GM23248 (cell line): ENCODE data around the gene PSME1. TPM values are rescaled to one million over a fixed set of nuclear protein-coding genes. Genes with fewer than 3 reads are reported as not detected.

ENCODE experiments used
- DNase-seq: peaks from one replicate; pipeline ENCODE4 v3.0.0-alpha.2; 2015
- H2AFZ ChIP-seq: fragments of 200-600 bp; sonication (generic); 2 replicates; pipeline ENCODE4 v1.6.1; 2016; ENCODE audit warnings: antibody characterized with exemption
- H3F3A ChIP-seq: fragments of 200-600 bp; sonication (generic); 2 replicates; pipeline ENCODE4 v1.6.1; 2016; ENCODE audit warnings: mild to moderate bottlenecking, antibody characterized with exemption, mixed run types; ENCODE audit not compliant: insufficient read depth
- H3K27ac ChIP-seq: fragments of 200-600 bp; sonication (generic); 2 replicates; pipeline ENCODE4 v1.5.1; 2016; ENCODE audit warnings: mild to moderate bottlenecking
- H3K27me3 ChIP-seq: fragments of 200-600 bp; sonication (generic); replicated peaks from 2 replicates; pipeline ENCODE4 v1.6.1; 2016; ENCODE audit warnings: mild to moderate bottlenecking; ENCODE audit not compliant: insufficient read depth
- H3K36me3 ChIP-seq: fragments of 200-600 bp; sonication (generic); 2 replicates; pipeline ENCODE4 v1.6.1; 2016; ENCODE audit warnings: low read depth, mild to moderate bottlenecking
- H3K4me1 ChIP-seq: fragments of 200-600 bp; sonication (generic); 2 replicates; pipeline ENCODE4 v1.6.1; 2016; ENCODE audit warnings: mild to moderate bottlenecking; ENCODE audit not compliant: insufficient read depth
- H3K4me2 ChIP-seq: fragments of 200-600 bp; sonication (generic); one replicate; pipeline ENCODE4 v1.6.1; 2016; ENCODE audit warnings: mild to moderate bottlenecking; ENCODE audit not compliant: unreplicated experiment
- H3K4me3 ChIP-seq: fragments of 200-600 bp; sonication (generic); 2 replicates; pipeline ENCODE4 v1.5.1; 2016; ENCODE audit warnings: mild to moderate bottlenecking
- H3K79me2 ChIP-seq: fragments of 200-600 bp; sonication (generic); 2 replicates; pipeline ENCODE4 v1.6.1; 2016; ENCODE audit warnings: mild to moderate bottlenecking; ENCODE audit not compliant: insufficient read depth
- H3K9ac ChIP-seq: fragments of 200-600 bp; sonication (generic); 2 replicates; pipeline ENCODE4 v1.6.1; 2016; ENCODE audit warnings: mild to moderate bottlenecking
- H3K9me2 ChIP-seq: fragments of 200-600 bp; sonication (generic); 2 replicates; pipeline ENCODE4 v1.6.1; 2016; ENCODE audit warnings: mixed run types, mild to moderate bottlenecking, moderate library complexity; ENCODE audit not compliant: insufficient read depth
- H3K9me3 ChIP-seq: fragments of 200-600 bp; sonication (generic); one replicate; pipeline ENCODE4 v1.6.1; 2017; ENCODE audit warnings: low read depth
- H4K20me1 ChIP-seq: fragments of 200-600 bp; sonication (generic); 2 replicates; pipeline ENCODE4 v1.6.0; 2016; ENCODE audit not compliant: insufficient read depth
- EZH2 ChIP-seq: fragments of 200-600 bp; sonication (generic); IDR thresholded peaks from 2 replicates; pipeline ENCODE4 v1.6.1; 2018; ENCODE audit warnings: antibody characterized with exemption, mild to moderate bottlenecking; ENCODE audit not compliant: insufficient read depth, poor library complexity, severe bottlenecking
- EZH2phosphoT487 ChIP-seq: fragments of 200-600 bp; sonication (generic); IDR thresholded peaks from 2 replicates; pipeline ENCODE4 v1.6.1; 2018; ENCODE audit warnings: antibody characterized with exemption, moderate library complexity, mild to moderate bottlenecking, low read depth; ENCODE audit not compliant: insufficient read depth
- WGBS, 2 experiments: methylation state at CpG; one replicate each; pipeline ENCODE4 v1.1.6; 2015 to 2017; ENCODE audit warnings: low lambda C conversion rate in 2 of 2, low coverage in 1 of 2; ENCODE audit errors: missing lambda C conversion rate in 2 of 2; 5-methylcytosine and 5-hydroxymethylcytosine counted together
- in situ Hi-C: fragments of 300-500 bp; cut with MboI; formaldehyde crosslinking; loops from 2 replicates; pipeline ENCODE4 v1.15.0; 2020
- polyA plus RNA-seq: library from polyadenylated mRNA; unstranded; fragments of >200 nt; fragmentation: Nextera tagmentation; extraction: Ambion mirVana; gene quantifications from 2 replicates; pipeline ENCODE4 v1.2.1, GENCODE V29; 2016
- total RNA-seq: library from RNA; depleted of rRNA; stranded (reverse); fragments of >200 nt; shearing (Covaris generic); gene quantifications from 2 replicates; pipeline ENCODE4 v1.2.3, GENCODE V29; 2014

The PSME1 gene
- total and polyA plus RNA-seq, 2 experiments from 2014 or later = 58.9 to 144 TPM

DNA sequence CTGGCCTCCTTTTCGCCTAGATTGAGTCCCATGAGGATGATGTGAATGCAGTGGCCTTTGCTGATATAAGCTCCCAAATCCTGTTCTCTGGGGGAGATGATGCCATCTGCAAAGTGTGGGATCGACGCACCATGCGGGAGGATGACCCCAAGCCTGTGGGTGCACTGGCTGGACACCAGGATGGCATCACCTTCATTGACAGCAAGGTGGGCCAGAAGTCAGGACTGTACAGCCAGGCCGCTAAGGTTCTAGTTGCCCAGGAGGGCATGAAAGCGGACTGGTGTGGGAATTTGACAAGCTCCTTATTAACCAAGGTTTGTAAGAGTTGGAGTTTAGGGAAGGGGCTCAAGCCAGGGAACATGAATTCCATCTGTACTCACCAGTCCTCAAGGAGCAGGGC is 16.3 kb upstream of the PSME1 start:
- no peak for DNase-seq
- 100% methylated on average over 6 of the region's 6 CpGs for WGBS, 2 experiments
- in situ Hi-C loops = no loop called here
- Histone ChIP-seq H3K79me2 (peaks cover 16% of the 10 kb centered on the region; the same call in 1 of the 2 replicates), H4K20me1 (no peaks in the 10 kb centered on the region), H3F3A (no peaks in the 10 kb centered on the region), H3K4me2 (no peak overlapping the region), H3K27ac (no peak overlapping the region), H3K4me3 (no peak overlapping the region), H3K9me2 (no peaks in the 10 kb centered on the region), H2AFZ (no peak overlapping the region), H3K4me1 (peaks cover 12% of the 10 kb centered on the region), H3K9me3 (no peaks in the 10 kb centered on the region), H3K27me3 (no peaks in the 10 kb centered on the region), H3K36me3 (peaks cover 9% of the 10 kb centered on the region; the same call in 1 of the 2 replicates), H3K9ac (no peak overlapping the region)
- TF ChIP-seq EZH2 = no peak

DNA sequence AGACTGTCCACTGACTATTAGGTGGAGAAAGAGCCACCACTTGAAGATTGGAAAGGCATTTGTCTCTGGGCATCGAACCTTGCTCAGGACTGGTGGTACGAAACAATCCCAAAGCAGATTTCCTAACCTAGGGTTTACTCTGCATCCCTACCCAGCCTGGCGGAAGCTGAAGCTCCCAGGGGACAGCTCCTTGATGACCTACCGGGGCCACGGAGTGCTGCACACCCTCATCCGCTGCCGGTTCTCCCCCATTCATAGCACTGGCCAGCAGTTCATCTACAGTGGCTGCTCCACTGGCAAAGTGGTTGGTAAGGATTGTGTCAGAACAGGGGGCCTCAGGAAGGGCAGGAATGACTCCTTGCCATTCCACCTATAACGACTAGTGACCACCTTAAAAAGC is 14.8 kb upstream of the PSME1 start:
- H3K4me1 ChIP-seq = peaks cover 3% of the 10 kb centered on the region; the same call in 1 of the 2 replicates
- H3K4me2 ChIP-seq = no peak overlapping the region
- in situ Hi-C loops = no loop called here
- DNase-seq = no peak
- no peak overlapping the region for H3K9ac ChIP-seq
- no peak overlapping the region for H3K4me3 ChIP-seq
- H2AFZ ChIP-seq = no peak overlapping the region
- H3K36me3 ChIP-seq = peaks cover 9% of the 10 kb centered on the region; the same call in 1 of the 2 replicates
- H4K20me1 ChIP-seq = no peaks in the 10 kb centered on the region
- WGBS, 2 experiments = 95 to 99% methylated on average over 8 of the region's 8 CpGs
- no peaks in the 10 kb centered on the region for H3K27me3 ChIP-seq
- H3F3A ChIP-seq = no peaks in the 10 kb centered on the region
- no peak overlapping the region for H3K27ac ChIP-seq
- TF ChIP-seq EZH2phosphoT487 (no peak), EZH2 (no peak)
- H3K79me2 ChIP-seq = peaks cover 5% of the 10 kb centered on the region; the same call in 1 of the 2 replicates
- no peaks in the 10 kb centered on the region for H3K9me3 ChIP-seq
- no peaks in the 10 kb centered on the region for H3K9me2 ChIP-seq

- 89 to 92% methylated on average over 4 of the region's 4 CpGs for WGBS, 2 experiments
- H3K9me3 ChIP-seq = no peaks in the 10 kb centered on the region
- DNase-seq = no peak
- no peaks in the 10 kb centered on the region for H3F3A ChIP-seq
- H4K20me1 ChIP-seq = no peaks in the 10 kb centered on the region
- no peak for TF ChIP-seq EZH2
- no peak overlapping the region for H2AFZ ChIP-seq
- no peaks in the 10 kb centered on the region for H3K79me2 ChIP-seq
- no peaks in the 10 kb centered on the region for H3K27me3 ChIP-seq
- H3K4me1 ChIP-seq = no peaks in the 10 kb centered on the region
- H3K36me3 ChIP-seq = peaks cover 9% of the 10 kb centered on the region; the same call in 1 of the 2 replicates
- no peak overlapping the region for H3K4me3 ChIP-seq
- no peak overlapping the region for H3K27ac ChIP-seq
- in situ Hi-C loops = no loop called here
- no peak overlapping the region for H3K9ac ChIP-seq
- no peaks in the 10 kb centered on the region for H3K9me2 ChIP-seq
- no peak overlapping the region for H3K4me2 ChIP-seq
These were observed 13.6 kb upstream of the PSME1 start for GRCh38 chr14:24122416-24122815.

- no peaks in the 10 kb centered on the region for H3K79me2 ChIP-seq
- peaks cover 9% of the 10 kb centered on the region; the same call in 1 of the 2 replicates for H3K36me3 ChIP-seq
These were observed 13.1 kb upstream of the PSME1 start for GRCh38 chr14:24122898-24123297.

More at GRCh38 chr14:24122898-24123297, 13.1 kb upstream of the PSME1 start:
- H3K4me3 ChIP-seq = no peak overlapping the region
- no peak overlapping the region for H3K27ac ChIP-seq
- no peaks in the 10 kb centered on the region for H3K4me1 ChIP-seq
- H3K9ac ChIP-seq = no peak overlapping the region
- no peak overlapping the region for H2AFZ ChIP-seq
- in situ Hi-C loops = no loop called here
- 76 to 87% methylated on average over 8 of the region's 8 CpGs for WGBS, 2 experiments
- no peaks in the 10 kb centered on the region for H3K27me3 ChIP-seq
- H4K20me1 ChIP-seq = no peaks in the 10 kb centered on the region
- no peaks in the 10 kb centered on the region for H3K9me3 ChIP-seq
- TF ChIP-seq EZH2phosphoT487 (no peak), EZH2 (no peak)
- no peaks in the 10 kb centered on the region for H3F3A ChIP-seq
- H3K9me2 ChIP-seq = no peaks in the 10 kb centered on the region
- no peak for DNase-seq
- H3K4me2 ChIP-seq = no peak overlapping the region
